Stimulated activated CD4-positive, alpha-beta T cell treated with anti-CD3 and anti-CD28 coated beads, Interleukin-12 subunit alpha, Interleukin-12 subunit beta, amount 100 ng/mL, for 48 hours (primary cell): ENCODE measurements around the gene LMX1B.
A peak's percentile ranks its signal among the peaks of the same experiment; 100 is the strongest.

ENCODE experiments used
- DNase-seq, 3 donors: peaks; one replicate each; pipeline ENCODE4 v3.0.0-alpha.2; 2020; ENCODE audit warnings: low read depth in 2 of 3, low spot score in 1 of 3

LMX1B gene

GRCh38 chr9:126694206-126695081 lies 80.7 kb downstream of the LMX1B start:
- DNase-seq = no peak

DNA sequence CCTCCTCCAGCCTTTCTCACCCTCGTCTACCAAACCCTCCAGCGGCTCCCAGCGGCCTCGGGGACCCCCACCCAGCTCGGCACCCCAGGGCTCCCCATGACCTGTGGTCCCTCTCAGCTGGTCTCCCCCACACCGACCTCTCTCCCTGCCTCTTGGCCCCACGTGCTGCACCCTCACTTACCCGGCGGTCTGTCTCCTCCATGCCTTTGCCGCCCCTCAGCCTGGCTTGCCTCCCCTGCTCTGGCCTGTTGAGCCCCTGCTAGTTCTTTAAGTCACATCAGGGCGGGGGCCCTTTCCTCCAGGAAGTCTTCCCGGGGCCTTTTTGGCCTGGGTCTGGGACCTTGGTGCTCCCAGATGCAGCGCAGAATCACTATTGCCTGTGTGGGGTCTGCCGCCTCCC lies 81.5 kb downstream of the LMX1B start:
- DNase-seq = no peak

- DNase-seq = no peak
These were observed 82.1 kb downstream of the LMX1B start for GRCh38 chr9:126695701-126696400.

GRCh38 chr9:126696401-126697145 lies 82.8 kb downstream of the LMX1B start:
- no peak for DNase-seq

- no peak for DNase-seq
These were observed 83.6 kb downstream of the LMX1B start for GRCh38 chr9:126697330-126697729.

GRCh38 chr9:126698251-126698650 lies 84.5 kb downstream of the LMX1B start:
- DNase-seq = no peak

GRCh38 chr9:126698756-126699155 lies 85.0 kb downstream of the LMX1B start:
- DNase-seq = no peak

DNA sequence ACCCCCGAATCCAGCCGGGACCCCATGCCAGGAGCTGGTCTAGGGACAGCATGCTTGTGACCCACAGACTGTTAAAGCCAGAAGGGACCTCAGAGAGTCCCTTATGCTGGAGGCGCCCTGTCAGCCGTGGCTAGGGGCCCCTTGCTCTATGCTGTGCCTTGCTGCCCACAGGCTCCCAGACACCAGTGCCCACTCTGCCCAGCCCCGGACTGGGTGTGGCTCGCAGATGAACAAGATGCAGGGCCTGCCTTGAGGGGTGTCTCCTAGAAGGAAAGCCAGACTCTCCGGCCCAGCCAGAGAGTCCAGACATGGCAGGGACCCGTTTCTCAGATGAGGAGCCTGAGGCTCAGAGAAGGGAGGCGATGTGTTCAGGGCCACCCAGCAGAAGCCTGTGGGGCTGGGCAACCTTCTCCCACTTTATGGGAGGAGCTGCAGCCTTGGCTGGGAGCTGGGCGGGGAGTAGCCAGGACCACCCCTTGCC lies 85.7 kb downstream of the LMX1B start:
- DNase-seq = no peak

DNA sequence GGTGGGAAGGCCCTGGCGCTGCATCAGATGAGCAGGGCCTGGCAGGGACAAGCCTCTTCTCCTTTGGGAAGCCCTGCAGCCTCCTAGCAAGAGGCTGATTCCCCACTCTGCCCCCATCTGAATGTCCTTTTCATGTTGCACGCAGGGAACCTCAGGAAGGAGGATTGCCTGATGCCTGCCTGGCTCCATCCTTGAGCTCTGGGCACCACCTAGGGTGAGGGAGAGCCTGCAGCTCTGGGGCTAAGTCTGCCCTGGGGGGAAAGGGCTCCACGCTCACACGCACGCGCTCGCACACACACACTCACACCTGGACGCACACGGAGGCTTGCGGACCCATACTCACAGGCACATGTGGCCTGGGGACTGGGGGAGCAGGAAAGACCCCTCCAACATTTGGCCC lies 86.6 kb downstream of the LMX1B start:
- DNase-seq = no peak

GRCh38 chr9:126700903-126701812 lies 87.4 kb downstream of the LMX1B start:
- DNase-seq = no peak

DNA sequence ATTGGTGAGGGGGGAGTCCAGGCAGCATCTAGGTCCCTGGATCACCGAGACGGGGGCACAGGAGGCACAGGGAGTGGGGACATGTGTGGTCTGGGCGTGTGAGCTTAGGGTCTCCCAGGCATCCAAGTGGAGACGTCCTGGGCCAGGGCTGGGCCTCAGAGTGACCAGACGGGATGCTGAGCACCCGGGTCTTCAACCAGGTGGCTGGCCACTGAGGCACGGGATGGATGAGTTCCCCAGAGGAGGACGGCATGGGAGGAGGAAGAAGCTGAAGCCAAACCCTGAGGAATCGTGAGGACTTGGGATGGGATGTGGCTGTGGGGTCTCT lies 88.0 kb downstream of the LMX1B start:
- no peak for DNase-seq

DNA sequence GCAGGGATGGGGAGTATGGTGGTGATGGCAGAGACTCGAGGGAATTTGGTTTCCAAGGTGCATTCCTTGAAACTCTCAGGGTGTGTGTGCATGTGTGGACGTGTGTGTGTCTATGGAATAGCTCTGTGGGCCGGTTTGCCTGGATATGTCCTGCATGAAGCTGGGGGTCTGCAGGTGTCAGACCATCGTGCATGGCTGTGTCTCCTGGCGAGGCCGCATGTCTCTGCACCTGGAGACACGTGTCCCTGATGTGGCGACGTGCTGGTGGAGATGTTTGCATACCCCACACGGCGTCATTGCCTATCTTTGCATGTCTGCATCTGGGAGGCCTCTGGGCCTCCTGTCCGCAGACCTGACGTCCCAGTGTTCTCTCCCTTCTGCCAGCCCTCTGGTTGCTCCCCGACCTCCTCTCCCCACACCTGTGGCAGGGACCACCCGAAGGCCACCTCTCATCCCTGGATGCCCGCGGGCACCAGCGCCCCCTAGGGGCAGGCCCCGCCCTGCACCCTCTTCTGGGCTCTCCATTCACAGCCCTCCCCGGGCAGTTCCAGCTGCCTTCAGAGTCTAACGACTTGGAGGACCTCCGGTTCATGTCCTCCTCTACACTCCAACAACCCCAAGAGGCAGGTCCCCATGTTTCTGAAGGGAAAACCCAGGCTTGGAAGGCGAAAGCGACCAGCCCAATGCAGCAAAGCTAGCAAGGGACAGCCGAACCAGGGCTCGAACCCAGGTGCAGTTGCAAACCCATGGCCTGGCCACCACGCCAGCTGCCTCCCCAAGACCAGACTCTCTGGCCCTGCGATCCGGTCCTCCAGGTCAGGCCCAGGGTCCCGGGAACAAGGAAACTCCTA lies 88.6 kb downstream of the LMX1B start:
- DNase-seq = peak in 1 of 3 donors; percentile 48

DNA sequence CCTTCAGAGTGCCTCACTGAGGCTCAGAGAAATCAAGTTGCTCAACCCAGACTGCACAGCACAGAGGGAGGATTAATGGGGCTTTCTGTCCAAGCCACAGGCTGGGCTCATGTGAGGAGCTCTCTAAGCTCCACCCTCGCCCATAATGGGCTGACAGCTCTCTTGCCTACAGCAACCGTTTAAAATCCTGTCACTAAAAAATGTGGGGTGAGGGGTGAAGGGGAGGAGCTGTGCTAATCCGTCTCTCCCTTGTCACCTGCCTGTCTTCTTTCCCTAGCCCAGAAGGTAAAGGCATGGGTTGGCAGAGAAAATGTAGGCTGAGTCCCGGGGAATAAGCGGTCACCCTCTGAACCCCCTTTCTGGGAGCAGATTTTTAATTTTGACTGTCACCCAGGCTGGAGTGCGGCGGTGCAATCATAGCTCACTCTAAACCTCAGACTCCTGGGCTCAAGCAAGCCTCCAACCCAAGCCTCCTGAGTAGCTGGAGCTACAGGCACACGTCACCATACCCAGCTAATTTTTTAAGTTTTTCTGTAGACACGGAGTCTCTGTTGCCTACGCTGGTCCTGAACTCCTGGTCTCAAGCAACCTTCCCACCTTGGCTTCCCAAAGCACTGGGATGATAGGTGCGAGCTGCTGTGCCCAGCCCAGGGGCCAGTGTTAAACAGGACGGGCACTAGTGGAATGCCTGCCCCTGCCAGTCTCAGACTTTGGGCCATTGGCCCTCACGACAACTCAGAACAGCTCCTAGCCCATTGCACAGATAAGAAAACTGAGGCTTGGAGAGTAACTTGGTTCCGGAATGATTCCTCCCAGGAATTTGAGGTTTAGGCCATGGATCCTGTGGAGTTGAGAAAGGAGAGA lies 89.5 kb downstream of the LMX1B start:
- no peak for DNase-seq

DNA sequence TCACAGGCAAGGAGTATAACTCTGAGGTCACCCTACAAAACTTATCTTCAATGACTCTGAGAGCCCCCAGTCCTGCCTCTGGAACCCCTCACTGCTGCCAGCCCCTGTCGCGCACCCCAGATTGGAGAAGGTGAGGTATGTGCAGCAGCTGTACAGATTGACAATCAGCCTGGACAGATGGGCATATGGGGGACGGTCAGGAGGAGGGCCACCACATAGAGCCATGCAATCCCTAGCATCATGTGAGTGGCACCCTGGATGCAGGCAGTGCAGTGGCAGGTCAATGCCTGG lies 90.1 kb downstream of the LMX1B start:
- DNase-seq = no peak

DNA sequence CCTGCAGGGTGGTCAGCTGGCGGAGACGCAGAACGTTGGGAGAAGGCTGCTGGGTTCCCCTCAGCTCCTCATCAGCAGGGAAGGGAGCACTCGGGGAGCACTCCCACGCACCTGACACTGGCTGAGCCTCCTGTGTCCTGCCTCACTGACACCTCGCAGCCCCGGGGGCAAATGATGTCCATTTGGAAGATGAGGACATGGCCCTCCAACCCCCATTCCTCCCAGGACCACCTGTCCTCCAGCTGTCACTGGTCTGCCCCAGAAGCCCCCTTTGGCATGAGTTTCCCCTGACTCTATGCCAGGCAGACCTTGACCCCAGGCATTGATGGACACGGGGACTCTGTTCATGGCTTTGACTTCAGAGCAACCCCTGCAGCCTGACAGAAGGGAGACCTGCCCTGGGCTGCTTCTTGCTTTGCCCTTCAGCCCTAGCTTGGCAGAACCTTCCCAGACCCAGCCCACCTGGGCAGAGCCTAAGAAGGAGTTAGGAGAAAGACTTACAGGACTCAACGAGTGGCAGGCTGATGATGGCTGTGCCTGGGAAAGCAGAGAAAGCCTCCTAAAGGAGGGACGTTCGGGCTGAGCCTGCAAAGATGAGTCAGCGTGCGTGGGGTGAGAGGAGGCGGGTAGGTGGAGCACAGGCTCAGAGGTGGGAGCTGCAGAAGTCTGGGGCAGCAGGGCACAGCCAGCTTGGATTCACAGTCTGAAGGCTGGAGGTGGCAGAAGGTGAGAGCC lies 90.6 kb downstream of the LMX1B start:
- peak in 1 of 3 donors; percentile 34 for DNase-seq

GRCh38 chr9:126704892-126705766 lies 91.4 kb downstream of the LMX1B start:
- DNase-seq = peak; percentile 77 to 87 (median 77)
